ENCODE data around the gene KRT77. TPM values are rescaled to one million over a fixed set of nuclear protein-coding genes. Genes with fewer than 3 reads are reported as not detected.

Gene KRT77
- total RNA-seq, 2 donors from 2014 or later: not detected

- no peaks in the 10 kb centered on the region for H3K27me3 ChIP-seq
- no peak overlapping the region for H3K4me3 ChIP-seq
- H3K9me3 ChIP-seq: no peaks in the 10 kb centered on the region
- no peak for DNase-seq
- intact Hi-C loops (cut with DNase I): no loop called here
- H3K4me1 ChIP-seq: no peaks in the 10 kb centered on the region
- WGBS, 2 donors: 61 to 82% methylated on average over 6 to 8 of the region's 8 CpGs
- TF ChIP-seq POLR2A (IDR thresholded peaks at IDR 0.05) (no peak), CTCF (IDR thresholded peaks at IDR 0.05) (no peak)
- no peak overlapping the region for H3K27ac ChIP-seq
- ATAC-seq: no peak
- no peaks in the 10 kb centered on the region for H3K36me3 ChIP-seq (replicated peaks in 1 of 2; ENCODE audit: insufficient read depth in 1 of 2, low read depth in 2 of 2)
These were observed 31.8 kb upstream of the KRT77 start for GRCh38 chr12:52735106-52735505.

- DNase-seq (no peak), ATAC-seq (no peak)
- WGBS, 2 donors: 23 to 32% methylated on average over 2 of the region's 2 CpGs
- Histone ChIP-seq H3K27ac (no peak overlapping the region), H3K27me3 (no peaks in the 10 kb centered on the region), H3K9me3 (no peaks in the 10 kb centered on the region), H3K4me1 (no peaks in the 10 kb centered on the region), H3K36me3 (replicated peaks in 1 of 2; ENCODE audit: insufficient read depth in 1 of 2, low read depth in 2 of 2) (no peaks in the 10 kb centered on the region), H3K4me3 (no peak overlapping the region)
- no peak for TF ChIP-seq CTCF (IDR thresholded peaks at IDR 0.05)
- TF ChIP-seq POLR2A (IDR thresholded peaks at IDR 0.05): no peak
- intact Hi-C loops (cut with DNase I): no loop called here
These were observed 27.5 kb upstream of the KRT77 start for GRCh38 chr12:52730793-52731192.

GRCh38 chr12:52730383-52730782 lies 27.1 kb upstream of the KRT77 start:
- Histone ChIP-seq H3K9me3 (no peaks in the 10 kb centered on the region), H3K27ac (no peak overlapping the region), H3K36me3 (replicated peaks in 1 of 2; ENCODE audit: insufficient read depth in 1 of 2, low read depth in 2 of 2) (no peaks in the 10 kb centered on the region), H3K27me3 (no peaks in the 10 kb centered on the region), H3K4me1 (no peaks in the 10 kb centered on the region), H3K4me3 (no peak overlapping the region)
- DNase-seq: no peak
- WGBS, 2 donors: 68 to 70% methylated on average over 13 of the region's 13 CpGs
- no peak for ATAC-seq
- no peak for TF ChIP-seq CTCF (IDR thresholded peaks at IDR 0.05)
- TF ChIP-seq POLR2A (IDR thresholded peaks at IDR 0.05): no peak
- intact Hi-C loops (cut with DNase I): no loop called here

GRCh38 chr12:52729147-52729546 lies 25.8 kb upstream of the KRT77 start:
- Histone ChIP-seq H3K27ac (no peak overlapping the region), H3K36me3 (replicated peaks in 1 of 2; ENCODE audit: insufficient read depth in 1 of 2, low read depth in 2 of 2) (no peaks in the 10 kb centered on the region), H3K9me3 (no peaks in the 10 kb centered on the region), H3K4me3 (no peak overlapping the region), H3K4me1 (no peaks in the 10 kb centered on the region), H3K27me3 (no peaks in the 10 kb centered on the region)
- no peak for DNase-seq
- ATAC-seq: no peak
- 59 to 68% methylated on average over 9 of the region's 10 CpGs for WGBS, 2 donors
- intact Hi-C loops (cut with DNase I): no loop called here
- TF ChIP-seq CTCF (IDR thresholded peaks at IDR 0.05): no peak
- no peak for TF ChIP-seq POLR2A (IDR thresholded peaks at IDR 0.05)

- intact Hi-C loops (cut with DNase I): no loop called here
- no peaks in the 10 kb centered on the region for H3K9me3 ChIP-seq
- H3K27me3 ChIP-seq: no peaks in the 10 kb centered on the region
- 71 to 77% methylated on average over 2 of the region's 2 CpGs for WGBS, 2 donors
- no peaks in the 10 kb centered on the region for H3K4me1 ChIP-seq
- TF ChIP-seq POLR2A (IDR thresholded peaks at IDR 0.05) (no peak), CTCF (IDR thresholded peaks at IDR 0.05) (no peak)
- no peak overlapping the region for H3K27ac ChIP-seq
- H3K4me3 ChIP-seq: no peak overlapping the region
- DNase-seq (no peak), ATAC-seq (no peak)
- no peaks in the 10 kb centered on the region for H3K36me3 ChIP-seq (replicated peaks in 1 of 2; ENCODE audit: insufficient read depth in 1 of 2, low read depth in 2 of 2)
These were observed 25.1 kb upstream of the KRT77 start for GRCh38 chr12:52728374-52728773.
